ENCODE data around the gene CMTM2.
"Not testable (repeated sequence)": the region's sequence is repeated elsewhere in the genome, so short reads cannot be mapped to it uniquely, and the experiment has no call there.

CMTM2 gene

DNA sequence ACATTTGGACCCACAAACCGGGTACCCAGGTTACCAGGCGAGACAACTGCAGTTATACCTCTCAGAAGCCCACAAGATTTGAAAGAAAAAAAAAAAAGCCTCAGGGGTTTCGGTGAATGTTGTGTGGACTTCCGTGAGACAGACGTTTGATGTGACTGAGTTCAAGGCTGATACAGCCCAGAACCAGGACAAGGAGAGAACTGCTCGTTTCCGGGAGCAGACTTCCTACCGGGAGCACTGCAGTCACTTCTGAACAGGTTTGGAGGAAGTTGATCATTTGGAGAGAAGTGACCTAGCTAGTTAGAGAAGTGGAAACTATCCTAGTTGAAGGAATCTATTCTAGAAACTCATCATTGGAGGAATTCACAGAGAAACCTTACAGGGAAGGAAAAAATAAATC, 26.0 kb upstream of the CMTM2 start:
- DNase-seq: no peak

DNA sequence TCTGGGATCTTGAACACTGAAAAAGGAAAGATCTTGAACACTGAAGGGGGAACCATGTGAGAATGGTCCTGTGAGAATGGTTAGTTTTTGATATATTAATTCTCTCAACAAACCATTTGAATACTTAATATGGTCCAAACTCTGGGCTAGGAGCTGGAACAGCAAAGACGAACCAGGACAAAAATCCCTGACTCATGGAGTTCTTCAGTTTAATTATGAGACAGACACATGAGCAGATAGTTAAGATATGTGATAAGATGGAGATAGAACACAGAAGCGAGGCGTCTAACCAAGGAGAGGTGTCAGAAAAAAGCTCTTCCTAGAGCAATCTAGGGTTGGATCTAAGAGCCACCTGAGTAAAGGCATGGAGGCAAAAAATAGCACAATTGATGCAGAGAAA, 25.2 kb upstream of the CMTM2 start:
- DNase-seq: no peak

DNA sequence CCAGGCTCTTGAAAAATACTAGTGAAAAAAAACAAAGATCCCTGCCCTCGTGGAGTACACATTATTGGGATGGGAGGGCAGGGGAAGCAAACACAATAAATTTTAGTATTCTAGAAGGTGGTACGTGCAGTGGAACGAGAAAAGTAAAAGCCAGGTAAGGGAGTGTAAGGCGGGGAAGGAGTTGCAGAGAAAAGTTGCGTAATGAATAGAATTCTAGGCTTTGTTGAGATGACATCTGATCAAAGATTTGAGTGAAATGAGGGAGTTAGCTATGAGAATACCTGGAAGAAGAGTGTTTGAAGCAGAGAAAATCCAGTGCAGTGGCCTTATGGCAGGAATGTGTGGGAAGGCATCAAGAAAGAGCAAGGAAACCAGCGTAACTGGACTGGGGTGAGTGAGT, 24.8 kb upstream of the CMTM2 start:
- no peak for DNase-seq

GRCh38 chr16:66560107-66560506, 19.2 kb upstream of the CMTM2 start:
- DNase-seq: no peak

- DNase-seq: no peak
Observed at GRCh38 chr16:66561381-66562080, 17.7 kb upstream of the CMTM2 start.

GRCh38 chr16:66562409-66562808, 16.9 kb upstream of the CMTM2 start:
- no peak for DNase-seq

DNA sequence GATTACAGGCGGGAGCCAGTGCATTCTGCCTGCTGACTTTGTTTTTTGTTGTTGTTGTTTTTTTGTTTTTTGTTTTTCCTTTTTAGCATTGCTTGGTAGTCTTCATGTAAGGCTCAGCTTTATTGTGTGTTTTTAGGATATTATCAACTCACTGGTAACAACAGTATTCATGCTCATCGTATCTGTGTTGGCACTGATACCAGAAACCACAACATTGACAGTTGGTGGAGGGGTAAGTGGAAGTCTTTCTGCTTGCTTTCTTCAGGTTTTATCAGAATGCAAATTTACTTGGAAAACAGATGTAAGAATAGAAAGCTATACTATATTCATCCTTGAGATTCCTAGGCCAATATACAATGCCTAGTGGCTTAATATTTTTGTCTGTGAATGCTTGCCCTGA, 16.3 kb upstream of the CMTM2 start:
- no peak for DNase-seq

GRCh38 chr16:66563574-66564334, 15.5 kb upstream of the CMTM2 start:
- DNase-seq: no peak

DNA sequence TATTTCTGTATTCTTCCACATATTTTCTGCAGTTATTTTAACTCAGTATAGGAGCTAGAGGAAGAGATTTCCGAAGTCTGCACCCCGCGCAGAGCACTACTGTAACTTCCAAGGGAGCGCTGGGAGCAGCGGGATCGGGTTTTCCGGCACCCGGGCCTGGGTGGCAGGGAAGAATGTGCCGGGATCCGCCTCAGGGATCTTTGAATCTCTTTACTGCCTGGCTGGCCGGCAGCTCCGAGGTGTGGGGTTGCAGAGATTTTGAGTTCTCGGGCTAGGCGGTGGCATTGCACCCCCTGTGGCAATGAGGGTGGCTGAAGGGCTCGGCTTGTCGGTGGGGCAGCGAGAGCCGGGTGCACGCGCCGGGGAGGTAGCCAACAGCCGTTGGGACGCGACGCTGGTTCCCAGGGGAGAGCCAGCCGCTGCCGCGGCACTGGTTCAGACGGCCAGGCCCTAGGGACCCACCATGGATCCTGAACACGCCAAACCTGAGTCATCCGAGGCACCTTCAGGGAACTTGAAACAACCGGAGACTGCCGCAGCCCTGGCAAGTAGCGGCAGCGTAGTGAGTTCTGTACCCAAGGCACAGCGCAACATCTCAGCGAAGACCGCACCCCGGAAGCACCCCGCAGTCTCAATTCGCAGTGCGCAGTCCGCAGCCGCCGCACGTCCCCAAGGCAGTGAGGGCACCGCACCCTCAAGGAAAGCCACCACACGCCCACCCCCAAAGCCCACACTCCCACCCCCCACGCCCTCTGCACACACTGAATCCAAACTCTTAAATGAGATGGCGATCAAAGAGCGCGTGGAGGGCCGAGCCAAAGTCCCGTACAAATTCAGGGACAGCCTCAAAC, 13.0 kb upstream of the CMTM2 start, which contains the start of gene CMTM1:
Gene CMTM1 (plus strand): TSS at position 389 of the 851 bp plus-strand sequence. CDS start 75 bp downstream, at position 464.
- DNase-seq: no peak

- not testable (repeated sequence) for DNase-seq
Observed at GRCh38 chr16:66567270-66567669, 12.0 kb upstream of the CMTM2 start.

DNA sequence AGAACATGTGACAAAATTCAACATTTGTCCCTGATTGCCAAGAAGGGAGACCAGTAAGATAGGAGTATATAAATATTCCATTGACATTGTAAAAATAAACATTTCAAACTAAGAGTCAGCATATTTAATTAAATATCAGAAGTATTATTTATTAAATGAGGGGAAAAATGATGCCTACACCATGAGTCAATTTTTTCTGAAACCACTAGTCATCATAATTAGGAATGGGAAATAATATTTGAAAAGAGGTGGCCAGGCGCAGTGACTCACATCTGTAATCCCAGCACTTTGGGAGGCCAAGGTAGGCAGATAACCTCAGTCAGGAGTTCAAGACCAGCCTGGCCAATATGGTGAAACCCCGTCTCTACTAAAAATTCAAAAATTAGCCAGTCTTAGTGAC, 10.9 kb upstream of the CMTM2 start:
- DNase-seq: no peak

GRCh38 chr16:66569131-66569530, 10.1 kb upstream of the CMTM2 start:
- no peak for DNase-seq

GRCh38 chr16:66569827-66570405, 9.3 kb upstream of the CMTM2 start:
- DNase-seq: no peak

DNA sequence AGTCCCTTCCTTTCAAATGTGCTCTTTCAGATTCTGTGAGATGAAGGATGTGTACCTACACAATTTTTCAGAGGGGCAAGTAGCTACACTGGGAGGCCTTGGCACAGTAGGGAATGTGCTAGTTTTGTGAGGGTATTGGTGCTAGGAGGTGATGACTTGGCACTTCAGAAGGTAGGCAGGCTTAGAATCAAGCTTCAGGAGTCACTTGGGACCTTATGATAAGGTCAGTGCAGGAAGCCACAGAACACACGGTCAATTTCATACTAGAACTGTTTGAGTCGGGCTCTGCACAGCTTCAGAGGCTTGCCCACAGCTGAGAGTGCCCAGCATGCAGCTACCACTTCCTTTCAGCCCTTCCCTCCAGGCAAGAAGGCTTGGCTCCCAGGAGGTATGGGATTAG, 6.9 kb upstream of the CMTM2 start:
- DNase-seq: no peak

- DNase-seq: no peak
Observed at GRCh38 chr16:66574081-66574480, 5.2 kb upstream of the CMTM2 start.

DNA sequence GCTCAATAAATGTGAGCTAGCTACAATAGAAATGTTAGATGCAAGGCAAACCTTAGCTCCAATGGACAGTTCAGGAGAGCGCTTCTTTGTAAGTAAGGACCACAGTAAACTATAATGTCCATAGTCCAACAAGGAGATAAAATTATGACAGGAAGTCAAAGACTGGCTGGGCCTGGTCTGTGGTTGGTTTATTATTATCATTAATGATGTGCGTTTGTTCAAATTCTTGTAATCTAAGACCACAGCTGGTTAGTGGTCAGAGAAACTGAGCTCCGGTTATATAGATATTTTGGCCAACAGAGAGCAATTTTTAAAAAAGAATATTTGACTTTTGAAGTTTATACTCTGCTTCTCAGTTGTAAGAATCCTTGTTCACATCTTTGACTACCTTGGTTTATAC, 4.7 kb upstream of the CMTM2 start:
- DNase-seq: no peak

DNA sequence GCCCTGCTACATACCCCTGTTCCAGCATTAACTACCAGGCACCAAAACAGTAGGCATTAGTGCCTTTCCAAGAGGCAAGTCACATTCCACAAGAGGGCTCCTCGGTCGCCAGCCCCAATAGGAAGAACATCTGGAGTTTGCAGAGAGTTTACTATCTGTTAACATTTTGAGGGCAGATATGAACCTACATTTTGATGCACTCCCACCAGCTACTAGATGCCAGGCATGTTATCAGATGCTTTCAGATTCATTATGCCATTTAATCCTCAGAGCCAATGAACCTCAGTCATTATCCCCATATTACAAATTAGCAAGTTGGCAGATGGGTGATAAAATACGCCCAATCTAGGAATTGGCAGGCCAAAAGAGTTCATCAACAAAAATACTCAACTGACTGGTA, 4.2 kb upstream of the CMTM2 start:
- no peak for DNase-seq

DNA sequence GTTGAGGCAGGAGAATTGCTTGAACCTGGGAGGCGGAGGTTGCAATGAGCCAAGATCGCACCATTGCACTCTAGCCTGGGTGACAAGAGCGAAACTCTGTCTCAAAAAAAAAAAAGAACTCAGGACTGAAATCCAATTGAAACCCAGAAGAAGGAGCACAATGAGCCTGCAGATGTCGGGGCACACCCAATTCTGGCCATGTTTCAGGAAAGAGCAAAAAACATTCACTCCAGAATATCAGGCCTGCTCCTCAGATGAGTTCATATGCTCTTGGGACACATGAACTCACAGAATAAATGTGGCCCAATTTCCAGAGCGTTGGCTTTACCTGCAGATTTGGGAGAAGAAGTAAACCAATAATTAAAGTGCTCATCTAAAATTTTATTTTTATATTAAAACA, 3.0 kb upstream of the CMTM2 start:
- DNase-seq: no peak

GRCh38 chr16:66580605-66581209, 1.4 kb downstream of the CMTM2 start:
- no peak for DNase-seq

GRCh38 chr16:66581246-66581952, 2.1 kb downstream of the CMTM2 start:
- no peak for DNase-seq

GRCh38 chr16:66585481-66586239, 6.4 kb downstream of the CMTM2 start:
- DNase-seq: peak; percentile 40
